Measurements from ENCODE around the gene DCXR.
A peak's percentile ranks its signal among the peaks of the same experiment; 100 is the strongest.

DCXR gene

DNA sequence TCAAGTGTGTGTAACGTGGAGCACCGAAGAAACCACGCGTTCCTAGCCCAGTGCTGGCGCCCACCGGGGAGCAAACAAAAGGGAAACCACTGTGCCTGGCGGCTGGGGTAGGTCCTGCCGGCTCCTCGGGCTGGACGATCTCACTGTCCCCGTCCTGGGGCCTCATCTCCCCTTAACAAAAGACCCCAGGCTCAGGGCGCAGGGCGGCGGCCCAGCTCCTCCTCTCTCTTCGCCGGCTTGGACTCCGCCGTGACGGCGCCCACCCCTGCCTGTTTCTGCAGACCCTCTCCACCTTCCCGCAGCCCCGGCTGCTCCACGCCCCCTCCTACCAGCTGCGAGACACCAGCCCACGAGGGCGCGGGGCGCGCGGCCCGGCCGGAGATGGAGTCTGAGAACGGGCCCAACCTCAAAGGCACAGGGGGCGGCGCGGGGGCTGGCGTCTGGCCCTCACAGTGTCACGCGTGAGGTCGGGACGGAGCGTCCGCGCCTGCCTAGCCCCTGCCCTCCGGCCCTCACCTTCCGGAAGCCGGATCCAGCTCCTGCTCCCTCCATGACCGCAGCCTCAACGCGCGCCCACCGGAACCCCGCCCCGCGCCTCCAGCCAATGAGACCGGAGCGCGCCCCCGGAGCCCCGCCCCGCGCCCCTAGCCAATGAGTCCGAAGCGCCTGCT lies 15.1 kb downstream of the DCXR start, which contains the start of gene CENPX:
CENPX (minus strand) TSS at position 569 of the 671 bp plus-strand sequence; CDS start at position 552, 17 bp downstream.
- Histone ChIP-seq H3K9me3 (no peaks in the 10 kb centered on the region), H3K36me3 (peaks cover 9% of the 10 kb centered on the region), H3K4me3 (ENCODE audit: low read depth in 1 of 2, low read length in 1 of 2) (peak within 1 kb of the TSS; percentile 73 to 100), H3K27ac (peak within 1 kb of the TSS; percentile 60), H3K27me3 (no peaks in the 10 kb centered on the region), H3K4me1 (ENCODE audit: control insufficient read depth in 1 of 2, insufficient read depth in 1 of 2, low read depth in 1 of 2, low read length in 1 of 2) (peaks cover 25 to 26% of the 10 kb centered on the region in 2 experiments)
- no peak for TF ChIP-seq CTCF (IDR thresholded peaks at IDR 0.05)

DNA sequence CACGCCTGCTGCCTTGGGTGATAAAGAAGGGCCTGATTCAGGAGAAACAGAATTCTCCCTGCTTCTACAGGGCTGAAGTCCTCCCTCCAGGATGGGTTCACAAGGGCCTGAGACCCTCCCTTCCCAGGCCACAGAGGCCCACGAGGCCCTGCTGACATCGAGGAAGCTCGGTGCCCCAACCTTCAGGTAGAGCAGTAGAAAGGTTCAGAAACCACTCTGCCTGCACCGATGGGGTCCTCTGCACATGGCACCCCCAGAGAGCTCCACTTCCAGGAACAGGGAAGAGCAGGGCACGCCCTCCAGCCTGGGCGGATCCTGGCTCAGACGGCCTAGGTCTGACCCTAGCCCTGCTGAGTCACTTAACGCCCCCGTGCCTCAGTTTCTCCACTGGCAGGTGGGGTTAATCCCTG lies 15.6 kb downstream of the DCXR start:
- H3K27me3 ChIP-seq = no peaks in the 10 kb centered on the region
- H3K4me1 ChIP-seq (ENCODE audit: control insufficient read depth in 1 of 2, insufficient read depth in 1 of 2, low read depth in 1 of 2, low read length in 1 of 2) = peaks cover 25 to 26% of the 10 kb centered on the region in 2 experiments
- no peak for TF ChIP-seq CTCF (IDR thresholded peaks at IDR 0.05)
- peak overlapping the region; percentile 73 to 100 for H3K4me3 ChIP-seq (ENCODE audit: low read depth in 1 of 2, low read length in 1 of 2)
- H3K36me3 ChIP-seq = peaks cover 9% of the 10 kb centered on the region
- H3K27ac ChIP-seq = peak overlapping the region; percentile 60
- H3K9me3 ChIP-seq = no peaks in the 10 kb centered on the region

GRCh38 chr17:82021107-82021899 lies 16.2 kb downstream of the DCXR start:
- peaks cover 25 to 26% of the 10 kb centered on the region in 2 experiments for H3K4me1 ChIP-seq (ENCODE audit: control insufficient read depth in 1 of 2, insufficient read depth in 1 of 2, low read depth in 1 of 2, low read length in 1 of 2)
- H3K4me3 ChIP-seq (ENCODE audit: low read depth in 1 of 2, low read length in 1 of 2) = peak overlapping the region; percentile 73 to 100
- H3K36me3 ChIP-seq = peaks cover 9% of the 10 kb centered on the region
- no peaks in the 10 kb centered on the region for H3K27me3 ChIP-seq
- TF ChIP-seq CTCF (IDR thresholded peaks at IDR 0.05) = no peak
- no peak overlapping the region for H3K27ac ChIP-seq
- H3K9me3 ChIP-seq = no peaks in the 10 kb centered on the region

- no peaks in the 10 kb centered on the region for H3K9me3 ChIP-seq
- H3K4me3 ChIP-seq (ENCODE audit: low read depth in 1 of 2, low read length in 1 of 2) = no peak overlapping the region
- H3K27ac ChIP-seq = no peak overlapping the region
- TF ChIP-seq CTCF (IDR thresholded peaks at IDR 0.05) = no peak
- H3K36me3 ChIP-seq = peaks cover 9% of the 10 kb centered on the region
- H3K27me3 ChIP-seq = no peaks in the 10 kb centered on the region
- H3K4me1 ChIP-seq (ENCODE audit: control insufficient read depth in 1 of 2, insufficient read depth in 1 of 2, low read depth in 1 of 2, low read length in 1 of 2) = peaks cover 25 to 26% of the 10 kb centered on the region in 2 experiments
These were observed 16.9 kb downstream of the DCXR start for GRCh38 chr17:82020572-82021106.

DNA sequence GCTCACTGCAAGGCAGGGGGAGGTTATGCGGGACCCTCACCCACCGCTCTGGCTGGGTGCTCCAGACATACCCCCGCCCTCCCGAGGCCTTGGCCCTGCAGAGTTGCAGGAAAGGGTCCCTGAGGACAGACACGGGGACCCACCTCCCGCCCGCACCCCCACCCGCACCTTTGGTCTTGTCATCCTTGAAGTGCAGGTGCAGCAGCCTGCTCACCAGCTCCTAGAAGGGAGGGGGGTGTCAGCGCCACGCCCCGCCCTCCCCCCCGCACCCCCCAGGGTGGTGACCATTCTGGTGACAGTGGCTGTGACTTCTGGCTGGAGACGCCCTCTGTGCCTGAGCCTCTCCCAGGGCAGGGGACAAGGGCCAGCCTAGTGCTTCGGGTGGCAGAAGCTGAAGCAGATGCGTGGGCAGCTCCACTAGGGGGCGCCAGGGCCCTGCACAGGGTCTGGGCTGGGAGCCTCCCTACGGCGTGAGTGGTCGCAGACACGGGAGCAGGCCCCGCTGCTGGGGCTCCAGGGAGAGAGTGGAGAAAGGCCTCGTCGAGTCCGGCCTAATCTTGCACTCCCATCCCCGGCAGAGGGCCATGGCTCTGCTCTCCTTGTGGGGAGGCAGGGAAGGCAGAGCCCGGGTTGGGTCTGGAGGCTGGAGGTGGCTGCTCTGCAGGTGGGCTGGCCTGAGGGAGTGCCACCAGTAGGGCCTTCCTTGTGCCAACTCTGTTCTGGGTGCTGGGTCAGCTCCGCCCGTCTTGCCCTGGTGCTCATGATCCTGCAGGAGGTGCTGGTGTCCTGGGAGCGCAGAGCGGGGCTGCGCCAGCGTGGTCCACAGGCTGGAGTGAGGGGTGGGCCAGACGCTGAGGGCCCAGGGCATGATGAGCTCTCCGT lies 17.6 kb downstream of the DCXR start:
- Histone ChIP-seq H3K36me3 (peaks cover 9% of the 10 kb centered on the region), H3K27me3 (no peaks in the 10 kb centered on the region), H3K27ac (no peak overlapping the region), H3K9me3 (no peaks in the 10 kb centered on the region), H3K4me3 (ENCODE audit: low read depth in 1 of 2, low read length in 1 of 2) (no peak overlapping the region), H3K4me1 (ENCODE audit: control insufficient read depth in 1 of 2, insufficient read depth in 1 of 2, low read depth in 1 of 2, low read length in 1 of 2) (peaks cover 25 to 26% of the 10 kb centered on the region in 2 experiments)
- TF ChIP-seq CTCF (IDR thresholded peaks at IDR 0.05) = peak; percentile 62
